ENCODE data around the gene SERPINA12.

SERPINA12 gene

GRCh38 chr14:94462219-94462551 is 47.1 kb downstream of the SERPINA12 start:
- no peak for DNase-seq

- DNase-seq = no peak
Measured at GRCh38 chr14:94461526-94462218, 47.6 kb downstream of the SERPINA12 start.

GRCh38 chr14:94460631-94461416 is 48.4 kb downstream of the SERPINA12 start:
- no peak for DNase-seq

GRCh38 chr14:94458558-94459205 is 50.6 kb downstream of the SERPINA12 start:
- DNase-seq = no peak

GRCh38 chr14:94458096-94458495 is 51.2 kb downstream of the SERPINA12 start:
- DNase-seq = no peak

- DNase-seq = no peak
Measured at GRCh38 chr14:94455928-94456327, 53.3 kb downstream of the SERPINA12 start.

- no peak for DNase-seq
Measured at GRCh38 chr14:94451826-94452225, 57.4 kb downstream of the SERPINA12 start.

GRCh38 chr14:94451091-94451771 is 58.0 kb downstream of the SERPINA12 start:
- DNase-seq = no peak

- DNase-seq = no peak
Measured at GRCh38 chr14:94450722-94451090, 58.6 kb downstream of the SERPINA12 start.

GRCh38 chr14:94449930-94450329 is 59.3 kb downstream of the SERPINA12 start:
- no peak for DNase-seq

GRCh38 chr14:94448071-94448808 is 61.0 kb downstream of the SERPINA12 start:
- DNase-seq = no peak

GRCh38 chr14:94447206-94447605 is 62.1 kb downstream of the SERPINA12 start:
- no peak for DNase-seq

- no peak for DNase-seq
Measured at GRCh38 chr14:94446126-94446525, 63.1 kb downstream of the SERPINA12 start.

- no peak for DNase-seq
Measured at GRCh38 chr14:94445003-94445402, 64.3 kb downstream of the SERPINA12 start.

GRCh38 chr14:94441531-94442205 is 67.6 kb downstream of the SERPINA12 start:
- no peak for DNase-seq

GRCh38 chr14:94441130-94441529 is 68.1 kb downstream of the SERPINA12 start:
- no peak for DNase-seq

- DNase-seq = no peak
Measured at GRCh38 chr14:94439453-94440057, 69.7 kb downstream of the SERPINA12 start.
